SU-DHL-6 (cell line): ENCODE data around the gene SPRY4.

Source experiments
- CTCF ChIP-seq: fragments of 200-600 bp; sonication (generic); IDR thresholded peaks from one replicate; pipeline ENCODE4 v1.5.1; 2017; ENCODE audit warnings: antibody characterized with exemption, mild to moderate bottlenecking, low read length, moderate library complexity; ENCODE audit not compliant: insufficient read depth, poor library complexity, severe bottlenecking
- EZH2phosphoT487 ChIP-seq: fragments of 200-600 bp; sonication (generic), shearing (Covaris generic); conservative IDR thresholded peaks from 2 replicates; pipeline ENCODE4 v1.6.1; 2018; ENCODE audit warnings: mild to moderate bottlenecking, antibody characterized with exemption, low read length, moderate library complexity, mixed read lengths

- TF ChIP-seq CTCF (no peak), EZH2phosphoT487 (no peak)
These were observed 34.1 kb downstream of the SPRY4 start for GRCh38 chr5:142290577-142291299.
